ENCODE measurements around the gene MCTP2. TPM values are rescaled to one million over a fixed set of nuclear protein-coding genes. Genes with fewer than 3 reads are reported as not detected.
A peak's percentile ranks its signal among the peaks of the same experiment; 100 is the strongest.

The MCTP2 gene
- total RNA-seq, 1 donor from 2014 or later = 4.8 TPM

DNA sequence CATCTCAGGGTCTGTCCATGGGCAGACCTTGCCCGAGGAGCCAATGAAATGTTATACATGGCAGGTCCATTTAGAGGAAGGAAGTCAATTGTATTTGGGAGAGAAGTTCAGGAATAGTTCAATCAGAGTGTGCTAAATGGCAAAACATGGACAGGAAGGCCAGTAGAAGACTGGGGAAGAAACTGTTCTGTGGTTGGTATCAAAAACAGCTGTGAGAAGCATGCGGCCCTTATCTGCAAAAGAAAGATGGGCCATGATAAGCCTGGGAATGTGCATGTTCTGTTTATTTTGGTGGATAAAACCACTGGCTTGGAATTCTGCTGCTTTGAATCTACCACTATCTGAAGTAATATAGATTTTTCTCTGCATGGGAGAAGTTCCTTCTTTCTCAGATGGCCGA is 100.4 kb downstream of the MCTP2 start:
- DNase-seq (ENCODE audit: extremely low spot score, unreplicated experiment) = no peak
- no peaks in the 10 kb centered on the region for H3K36me3 Mint-ChIP-seq
- no peak overlapping the region for H3K4me3 Mint-ChIP-seq
- H3K27ac Mint-ChIP-seq = no peak overlapping the region
- H3K9me3 Mint-ChIP-seq = no peaks in the 10 kb centered on the region
- peaks cover 10% of the 10 kb centered on the region for H3K4me1 Mint-ChIP-seq (ENCODE audit: unreplicated experiment)
- no peak for TF ChIP-seq CTCF (conservative IDR thresholded peaks at IDR 0.05)
- H3K27me3 Mint-ChIP-seq = no peaks in the 10 kb centered on the region

DNA sequence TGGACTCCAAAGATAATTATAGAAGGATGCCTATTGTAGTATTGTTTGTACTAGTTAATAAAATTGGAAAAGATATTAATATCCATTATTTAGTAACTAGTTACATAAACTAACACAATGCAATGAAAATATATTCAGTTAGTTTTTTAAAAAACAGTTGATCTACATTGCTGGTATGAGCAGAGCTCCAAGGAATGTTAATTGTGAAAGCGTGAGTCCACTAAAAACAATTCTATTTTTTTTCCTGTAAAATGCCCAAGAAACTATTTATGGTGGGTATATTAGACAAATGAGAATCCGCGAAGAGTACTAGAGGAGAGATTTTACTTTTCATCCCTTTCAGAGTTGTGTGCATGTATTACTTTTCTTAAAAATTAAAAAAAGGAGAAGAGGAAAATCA is 104.3 kb downstream of the MCTP2 start:
- no peak for DNase-seq (ENCODE audit: extremely low spot score, unreplicated experiment)
- no peaks in the 10 kb centered on the region for H3K36me3 Mint-ChIP-seq
- no peaks in the 10 kb centered on the region for H3K9me3 Mint-ChIP-seq
- no peak overlapping the region for H3K4me3 Mint-ChIP-seq
- no peak overlapping the region for H3K27ac Mint-ChIP-seq
- no peak for TF ChIP-seq CTCF (conservative IDR thresholded peaks at IDR 0.05)
- no peaks in the 10 kb centered on the region for H3K27me3 Mint-ChIP-seq
- H3K4me1 Mint-ChIP-seq (ENCODE audit: unreplicated experiment) = peaks cover 5% of the 10 kb centered on the region

DNA sequence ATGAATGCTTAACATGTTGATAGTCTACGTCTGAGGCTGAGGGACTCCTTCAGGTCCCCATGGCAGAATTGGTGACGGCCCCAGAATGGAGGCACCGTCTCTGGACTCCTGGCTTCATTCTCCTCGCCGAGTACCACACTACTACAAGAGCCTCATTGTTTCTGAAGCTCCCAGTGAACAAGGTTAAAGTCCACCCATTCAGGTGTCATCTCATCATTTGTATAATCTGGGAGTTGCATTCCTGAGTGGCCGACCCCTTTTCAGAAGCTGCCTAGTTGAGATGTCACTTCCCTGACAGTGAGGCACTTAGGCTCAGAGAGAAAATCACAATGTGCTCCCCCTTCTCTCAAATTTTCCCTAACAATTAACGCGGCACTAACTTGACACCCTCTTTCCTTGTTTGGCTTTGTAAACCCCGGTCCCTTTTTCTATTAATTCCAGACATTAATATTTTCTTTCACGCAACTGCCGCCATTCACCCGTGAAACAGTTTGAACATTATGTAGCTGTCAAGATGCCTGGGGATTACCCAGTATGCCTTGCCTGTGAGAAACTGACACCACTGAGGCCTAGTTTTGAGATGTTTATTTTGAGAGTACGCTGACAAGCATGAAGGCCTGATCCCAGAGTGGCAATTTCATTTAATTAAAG is 105.6 kb downstream of the MCTP2 start:
- no peaks in the 10 kb centered on the region for H3K9me3 Mint-ChIP-seq
- H3K27me3 Mint-ChIP-seq = no peaks in the 10 kb centered on the region
- no peaks in the 10 kb centered on the region for H3K36me3 Mint-ChIP-seq
- no peak for DNase-seq (ENCODE audit: extremely low spot score, unreplicated experiment)
- no peak overlapping the region for H3K27ac Mint-ChIP-seq
- H3K4me3 Mint-ChIP-seq = no peak overlapping the region
- H3K4me1 Mint-ChIP-seq (ENCODE audit: unreplicated experiment) = peaks cover 5% of the 10 kb centered on the region
- no peak for TF ChIP-seq CTCF (conservative IDR thresholded peaks at IDR 0.05)

GRCh38 chr15:94338243-94338846 is 107.0 kb downstream of the MCTP2 start:
- Mint-ChIP-seq H3K4me1 (ENCODE audit: unreplicated experiment) (peaks cover 5% of the 10 kb centered on the region), H3K27ac (no peak overlapping the region), H3K9me3 (no peaks in the 10 kb centered on the region), H3K27me3 (no peaks in the 10 kb centered on the region), H3K4me3 (no peak overlapping the region), H3K36me3 (no peaks in the 10 kb centered on the region)
- no peak for TF ChIP-seq CTCF (conservative IDR thresholded peaks at IDR 0.05)
- DNase-seq (ENCODE audit: extremely low spot score, unreplicated experiment) = no peak

GRCh38 chr15:94346282-94346681 is 114.9 kb downstream of the MCTP2 start:
- Mint-ChIP-seq H3K36me3 (peaks cover 5% of the 10 kb centered on the region), H3K27ac (no peak overlapping the region), H3K27me3 (no peaks in the 10 kb centered on the region)

More at GRCh38 chr15:94346282-94346681, 114.9 kb downstream of the MCTP2 start:
- Mint-ChIP-seq H3K4me1 (ENCODE audit: unreplicated experiment) (no peaks in the 10 kb centered on the region), H3K4me3 (no peak overlapping the region), H3K9me3 (no peaks in the 10 kb centered on the region)
- peak; percentile 34 for TF ChIP-seq CTCF (conservative IDR thresholded peaks at IDR 0.05)
- DNase-seq (ENCODE audit: extremely low spot score, unreplicated experiment) = no peak
